WTC11 (cell line): ENCODE data around the gene TAS2R39. TPM values are rescaled to one million over a fixed set of nuclear protein-coding genes. Genes with fewer than 3 reads are reported as not detected.

Experiments
- ATAC-seq: fragments of 200-7000 bp; cut with Tn5 transposase; 2 replicates; pipeline ENCODE4 v1.10.0; 2021; ENCODE audit warnings: mild to moderate bottlenecking, moderate library complexity
- CTCF ChIA-PET: fragments of 300-600 bp; sonication (Branson Sonifier 250); formaldehyde crosslinking; loops from one replicate; lab custom pipeline; 2021; ENCODE audit warnings: antibody characterized with exemption; lab: Charles Lee
- POLR2A ChIA-PET: fragments of 350-600 bp; sonication (Branson Sonifier 250); formaldehyde crosslinking; loops from one replicate; lab custom pipeline; 2021; ENCODE audit warnings: antibody characterized with exemption; lab: Charles Lee
- DNase-seq: peaks from one replicate; pipeline ENCODE4 v3.0.0; 2021; ENCODE audit warnings: low spot score
- H3K27ac Mint-ChIP-seq: 2 replicates; pipeline ENCODE4 v1.8.0; 2021; ENCODE audit warnings: mixed read lengths
- H3K27me3 Mint-ChIP-seq: 2 replicates; pipeline ENCODE4 v1.8.0; 2021; ENCODE audit warnings: low read depth, mild to moderate bottlenecking, moderate library complexity, mixed read lengths
- H3K36me3 Mint-ChIP-seq: 2 replicates; pipeline ENCODE4 v1.8.0; 2021; ENCODE audit warnings: mixed read lengths
- H3K4me1 Mint-ChIP-seq: 2 replicates; pipeline ENCODE4 v1.8.0; 2022; ENCODE audit warnings: mixed read lengths
- H3K4me3 Mint-ChIP-seq: 2 replicates; pipeline ENCODE4 v1.8.0; 2021; ENCODE audit warnings: mild to moderate bottlenecking, moderate library complexity, mixed read lengths
- H3K9me3 Mint-ChIP-seq: 2 replicates; pipeline ENCODE4 v1.8.0; 2021; ENCODE audit warnings: mixed read lengths
- ATF2 ChIP-seq: sonication (generic); formaldehyde crosslinking; IDR thresholded peaks from 2 replicates; pipeline ENCODE4 v1.8.1; 2022; ENCODE audit warnings: low read depth, missing genetic modification reagents, borderline replicate concordance
- CBFB ChIP-seq: sonication (generic); formaldehyde crosslinking; IDR thresholded peaks from 2 replicates; pipeline ENCODE4 v1.8.1; 2022; ENCODE audit warnings: mild to moderate bottlenecking, low read depth, missing genetic modification reagents
- CTCF ChIP-seq: fragments of 200-600 bp; IDR thresholded peaks from 2 replicates; pipeline ENCODE4 v1.8.0; 2022; ENCODE audit warnings: antibody characterized with exemption
- E2F5 ChIP-seq: sonication (generic); formaldehyde crosslinking; IDR thresholded peaks from 2 replicates; pipeline ENCODE4 v1.8.1; 2022; ENCODE audit warnings: mild to moderate bottlenecking, moderate library complexity, missing genetic modification reagents
- ESRRA ChIP-seq: sonication (generic); formaldehyde crosslinking; IDR thresholded peaks from 2 replicates; pipeline ENCODE4 v1.8.1; 2022; ENCODE audit warnings: mild to moderate bottlenecking, missing genetic modification reagents, borderline replicate concordance
- GABPB1 ChIP-seq: sonication (generic); formaldehyde crosslinking; IDR thresholded peaks from 2 replicates; pipeline ENCODE4 v1.8.1; 2023; ENCODE audit warnings: mild to moderate bottlenecking, missing genetic modification reagents
- HMGA2 ChIP-seq: fragments of 250-450 bp; sonication (Bioruptor Pico); IDR thresholded peaks from 2 replicates; pipeline ENCODE4 v1.4.0; 2021; ENCODE audit warnings: mild to moderate bottlenecking, moderate library complexity
- JUN ChIP-seq: sonication (generic); formaldehyde crosslinking; IDR thresholded peaks from 2 replicates; pipeline ENCODE4 v1.8.0; 2023; ENCODE audit warnings: mild to moderate bottlenecking, missing genetic modification reagents
- KAT7 ChIP-seq: sonication (generic); formaldehyde crosslinking; IDR thresholded peaks from 2 replicates; pipeline ENCODE4 v1.8.1; 2023; ENCODE audit warnings: missing genetic modification reagents, mild to moderate bottlenecking, borderline replicate concordance
- MXD4 ChIP-seq: fragments of 250-450 bp; sonication (Bioruptor Pico); IDR thresholded peaks from 2 replicates; pipeline ENCODE4 v1.8.0; 2021; ENCODE audit warnings: mild to moderate bottlenecking, moderate library complexity, borderline replicate concordance
- NFE2L1 ChIP-seq: sonication (generic); formaldehyde crosslinking; IDR thresholded peaks from 2 replicates; pipeline ENCODE4 v1.8.1; 2023; ENCODE audit warnings: missing genetic modification reagents
- RORB ChIP-seq: fragments of 250-450 bp; sonication (Bioruptor Pico); IDR thresholded peaks from 2 replicates; pipeline ENCODE4 v1.9.0; 2021; ENCODE audit warnings: mild to moderate bottlenecking
- SMAD4 ChIP-seq: sonication (generic); formaldehyde crosslinking; IDR thresholded peaks from 2 replicates; pipeline ENCODE4 v1.8.0; 2022; ENCODE audit warnings: mild to moderate bottlenecking, missing genetic modification reagents
- SOX15 ChIP-seq: fragments of 250-450 bp; sonication (Bioruptor Pico); IDR thresholded peaks from 2 replicates; pipeline ENCODE4 v1.9.0; 2021; ENCODE audit warnings: mild to moderate bottlenecking
- SP1 ChIP-seq: sonication (generic); formaldehyde crosslinking; conservative IDR thresholded peaks from 2 replicates; pipeline ENCODE4 v1.8.1; 2022; ENCODE audit warnings: missing genetic modification reagents
- TCF7 ChIP-seq: sonication (generic); formaldehyde crosslinking; IDR thresholded peaks from 2 replicates; pipeline ENCODE4 v1.8.0; 2022; ENCODE audit warnings: mild to moderate bottlenecking, low read depth, missing genetic modification reagents, moderate library complexity
- ZNF396 ChIP-seq: fragments of 250-450 bp; sonication (Bioruptor Pico); IDR thresholded peaks from 2 replicates; pipeline ENCODE4 v1.8.0; 2021; ENCODE audit warnings: mild to moderate bottlenecking, moderate library complexity, borderline replicate concordance
- ZNF425 ChIP-seq: fragments of 250-450 bp; sonication (Bioruptor Pico); conservative IDR thresholded peaks from 2 replicates; pipeline ENCODE4 v1.9.0; 2021; ENCODE audit warnings: mild to moderate bottlenecking
- ZSCAN18 ChIP-seq: fragments of 250-450 bp; sonication (Bioruptor Pico); IDR thresholded peaks from 2 replicates; pipeline ENCODE4 v2.1.2; 2022; ENCODE audit warnings: mild to moderate bottlenecking, moderate library complexity
- total RNA-seq: library from RNA; stranded (reverse); gene quantifications from 3 replicates; pipeline ENCODE4 v1.2.3, GENCODE V29; 2021

Gene TAS2R39
- total RNA-seq, 1 experiment from 2014 or later, result not detected

GRCh38 chr7:143214789-143215679 is 31.8 kb downstream of the TAS2R39 start (continued):
- TF ChIP-seq CTCF, result peak; percentile 99

- ATAC-seq (no peak), DNase-seq (no peak)
- POLR2A ChIA-PET, result no interaction called here
- CTCF ChIA-PET, result interaction anchor here (1.0 to 2.7 kb wide), 7 partner anchors 10 to 335 kb away, joined by 4 to 346 read pairs (median 12); partner anchors contain the start of gene GSTK1
- no peak overlapping the region for H3K4me3 Mint-ChIP-seq
- no peaks in the 10 kb centered on the region for H3K27me3 Mint-ChIP-seq
- no peaks in the 10 kb centered on the region for H3K4me1 Mint-ChIP-seq
- no peak for TF ChIP-seq CBFB (CRISPR knock-in tag)
- no peak for TF ChIP-seq SMAD4
- TF ChIP-seq MXD4, result no peak
- H3K9me3 Mint-ChIP-seq, result peaks cover 23% of the 10 kb centered on the region
- H3K36me3 Mint-ChIP-seq, result peaks cover 9% of the 10 kb centered on the region
- no peak overlapping the region for H3K27ac Mint-ChIP-seq
These were observed 32.9 kb downstream of the TAS2R39 start for GRCh38 chr7:143216151-143216550.

- peaks cover 21% of the 10 kb centered on the region for H3K9me3 Mint-ChIP-seq
- TF ChIP-seq SOX15 (CRISPR knock-in tag), result no peak
- no peak for TF ChIP-seq TCF7 (CRISPR knock-in tag)
- no peak for TF ChIP-seq JUN (CRISPR knock-in tag)
- no peak for TF ChIP-seq RORB (CRISPR knock-in tag)
- TF ChIP-seq ZSCAN18 (CRISPR knock-in tag), result no peak
- no peak for TF ChIP-seq ESRRA (CRISPR knock-in tag)
- no peak for TF ChIP-seq SP1 (CRISPR knock-in tag)
- TF ChIP-seq, all 79 proteins: peak for 0
- ATAC-seq (no peak), DNase-seq (no peak)
- Mint-ChIP-seq H3K4me1 (no peaks in the 10 kb centered on the region), H3K27me3 (no peaks in the 10 kb centered on the region), H3K27ac (no peak overlapping the region), H3K36me3 (peaks cover 9% of the 10 kb centered on the region), H3K4me3 (no peak overlapping the region)
- POLR2A ChIA-PET, result no interaction called here
- CTCF ChIA-PET, result interaction anchor here (1.7 to 2.7 kb wide), 2 partner anchors 24 to 207 kb away, joined by 7 to 346 read pairs; no protein-coding TSS in a partner anchor
These were observed 33.5 kb downstream of the TAS2R39 start for GRCh38 chr7:143216686-143217085.

- no peaks in the 10 kb centered on the region for H3K4me1 Mint-ChIP-seq
- H3K4me3 Mint-ChIP-seq, result no peak overlapping the region
- H3K9me3 Mint-ChIP-seq, result peaks cover 9% of the 10 kb centered on the region
- ChIA-PET POLR2A (no interaction called here), CTCF (interaction anchor here (0.9 to 1.7 kb wide), 2 partner anchors 22 to 214 kb away, joined by 3 to 7 read pairs; no protein-coding TSS in a partner anchor)
- no peak for ATAC-seq
- H3K27ac Mint-ChIP-seq, result no peak overlapping the region
- H3K36me3 Mint-ChIP-seq, result peaks cover 6% of the 10 kb centered on the region; the same call in 1 of the 2 replicates
- H3K27me3 Mint-ChIP-seq, result no peaks in the 10 kb centered on the region
- no peak for DNase-seq
- TF ChIP-seq E2F5 (CRISPR knock-in tag) (no peak), NFE2L1 (CRISPR knock-in tag) (no peak), RORB (CRISPR knock-in tag) (no peak), MXD4 (no peak), ZNF396 (no peak), ZNF425 (CRISPR knock-in tag) (no peak), GABPB1 (CRISPR knock-in tag) (no peak), HMGA2 (no peak), ATF2 (CRISPR knock-in tag) (no peak), KAT7 (CRISPR knock-in tag) (no peak), SP1 (CRISPR knock-in tag) (no peak)
These were observed 34.6 kb downstream of the TAS2R39 start for GRCh38 chr7:143217806-143218205.
